OCI-LY7 (cell line): ENCODE measurements around the gene AREG. TPM values are rescaled to one million over a fixed set of nuclear protein-coding genes. Genes with fewer than 3 reads are reported as not detected.

Source experiments
- BruUV-seq: library from RNA; stranded (reverse); fragments of 400-500 nt; replicated peaks from 2 replicates; lab custom pipeline; 2021; lab: Mats Ljungman, UMichigan
- CTCF ChIA-PET: fragments of 300-600 bp; sonication (Branson Sonifier 250); formaldehyde crosslinking; loops from one replicate; lab custom pipeline; 2022; ENCODE audit warnings: antibody characterized with exemption; ENCODE audit not compliant: unreplicated experiment; lab: Charles Lee
- POLR2A ChIA-PET: fragments of 300-600 bp; sonication (Branson Sonifier 250); formaldehyde crosslinking; loops from one replicate; lab custom pipeline; 2022; ENCODE audit warnings: antibody characterized with exemption; lab: Charles Lee
- DNase-seq: peaks from one replicate; pipeline ENCODE4 v3.0.0-alpha.2; 2015; ENCODE audit warnings: low spot score
- H2AFZ ChIP-seq: fragments of 200-600 bp; sonication (generic), shearing (Covaris generic); 2 replicates; pipeline ENCODE4 v1.6.1; 2014; ENCODE audit warnings: mild to moderate bottlenecking, antibody characterized with exemption, low read length, moderate library complexity
- H3K27ac ChIP-seq: fragments of 200-600 bp; sonication (generic); 2 replicates; pipeline ENCODE4 v1.5.1; 2014; ENCODE audit warnings: mixed run types, low read depth, mild to moderate bottlenecking, moderate library complexity, low read length, inconsistent platforms; ENCODE audit not compliant: poor library complexity, severe bottlenecking
- H3K36me3 ChIP-seq: fragments of 200-600 bp; sonication (generic); 2 replicates; pipeline ENCODE4 v1.6.1; 2014; ENCODE audit warnings: mild to moderate bottlenecking, antibody characterized with exemption, low read length, moderate library complexity, mixed read lengths; ENCODE audit not compliant: insufficient read depth
- H3K4me1 ChIP-seq: fragments of 200-600 bp; sonication (generic); 2 replicates; pipeline ENCODE4 v1.5.1; 2014; ENCODE audit warnings: mild to moderate bottlenecking, low read length; ENCODE audit not compliant: insufficient read depth, poor library complexity, severe bottlenecking
- H3K4me2 ChIP-seq: fragments of 200-600 bp; sonication (generic); 2 replicates; pipeline ENCODE4 v1.6.1; 2014; ENCODE audit warnings: mild to moderate bottlenecking, low read length
- H3K4me3 ChIP-seq: fragments of 200-600 bp; sonication (generic); 2 replicates; pipeline ENCODE4 v1.5.1; 2014; ENCODE audit warnings: mild to moderate bottlenecking, low read depth, low read length; ENCODE audit not compliant: poor library complexity, severe bottlenecking
- H3K79me2 ChIP-seq: fragments of 200-600 bp; sonication (generic); 2 replicates; pipeline ENCODE4 v1.6.1; 2016; ENCODE audit warnings: low read depth, mild to moderate bottlenecking, low read length, moderate library complexity, mixed read lengths; ENCODE audit not compliant: insufficient read depth
- H3K9me2 ChIP-seq: fragments of 200-600 bp; sonication (generic); 2 replicates; pipeline ENCODE4 v1.6.1; 2016; ENCODE audit warnings: mild to moderate bottlenecking, low read length, mixed read lengths; ENCODE audit not compliant: insufficient read depth
- H3K9me3 ChIP-seq: fragments of 200-600 bp; sonication (generic); 2 replicates; pipeline ENCODE4 v1.6.1; 2014; ENCODE audit warnings: mild to moderate bottlenecking, mixed run types, low read length, mixed read lengths
- H4K20me1 ChIP-seq: fragments of 200-600 bp; sonication (generic); 2 replicates; pipeline ENCODE4 v1.6.1; 2014; ENCODE audit warnings: mild to moderate bottlenecking, antibody characterized with exemption, low read length, moderate library complexity, mixed read lengths; ENCODE audit not compliant: insufficient read depth
- CTCF ChIP-seq: fragments of 200-600 bp; sonication (generic); conservative IDR thresholded peaks from 2 replicates; pipeline ENCODE4 v1.5.1; 2014; ENCODE audit warnings: mild to moderate bottlenecking, antibody characterized with exemption, low read length, moderate library complexity, mixed read lengths
- EZH2phosphoT487 ChIP-seq: fragments of 200-600 bp; sonication (generic); IDR thresholded peaks from 2 replicates; pipeline ENCODE4 v1.6.1; 2018; ENCODE audit warnings: low read depth, borderline replicate concordance, mild to moderate bottlenecking, mixed run types, antibody characterized with exemption, low read length, moderate library complexity, mixed read lengths
- intact Hi-C: fragments of 100-400 bp; cut with micrococcal nuclease; formaldehyde crosslinking; loops from one replicate; pipeline ENCODE4 v1.10.0; 2022; ENCODE audit not compliant: unreplicated experiment
- total RNA-seq, 2 experiments: library from RNA; depleted of rRNA in 1 of 2; stranded (reverse); fragments of >200 nt in 1 of 2; shearing (Covaris generic) in 1 of 2; gene quantifications; 2 replicates each; pipeline ENCODE4 v1.2.3, GENCODE V29; 2014 to 2022

AREG gene
- total RNA-seq, 2 experiments from 2014 or later = not detected

- Histone ChIP-seq H3K4me1 (no peaks in the 10 kb centered on the region), H3K36me3 (no peaks in the 10 kb centered on the region), H3K9me3 (no peaks in the 10 kb centered on the region), H2AFZ (no peak overlapping the region), H3K79me2 (no peaks in the 10 kb centered on the region), H3K9me2 (no peaks in the 10 kb centered on the region), H3K27ac (no peak overlapping the region), H3K4me2 (no peak overlapping the region), H3K4me3 (no peak overlapping the region), H4K20me1 (no peaks in the 10 kb centered on the region)
- ChIA-PET CTCF (no interaction called here), POLR2A (interaction anchor here (0.9 kb wide), 1 partner anchor 908 kb away, joined by 3 read pairs; no protein-coding TSS in a partner anchor)
- intact Hi-C loops = no loop called here
- no peak for TF ChIP-seq EZH2phosphoT487
- no peak for TF ChIP-seq CTCF
- no TSS peak for BruUV-seq
- no peak for DNase-seq
These were observed 16.7 kb upstream of the AREG start for GRCh38 chr4:74428276-74428675.

- H3K9me2 ChIP-seq = no peaks in the 10 kb centered on the region
- no peak overlapping the region for H3K4me2 ChIP-seq
- CTCF ChIA-PET = no interaction called here
These were observed 13.7 kb upstream of the AREG start for GRCh38 chr4:74431113-74431826.

More at GRCh38 chr4:74431113-74431826, 13.7 kb upstream of the AREG start:
- no peaks in the 10 kb centered on the region for H3K36me3 ChIP-seq
- intact Hi-C loops = no loop called here
- no peak overlapping the region for H2AFZ ChIP-seq
- H3K4me1 ChIP-seq = no peaks in the 10 kb centered on the region
- no peaks in the 10 kb centered on the region for H3K79me2 ChIP-seq
- H3K27ac ChIP-seq = no peak overlapping the region
- TF ChIP-seq EZH2phosphoT487 (no peak), CTCF (no peak)
- no peaks in the 10 kb centered on the region for H3K9me3 ChIP-seq
- DNase-seq = no peak
- no peak overlapping the region for H3K4me3 ChIP-seq
- POLR2A ChIA-PET = no interaction called here
- no peaks in the 10 kb centered on the region for H4K20me1 ChIP-seq
- no TSS peak for BruUV-seq
